WTC11 (cell line): Measurements from ENCODE around the gene LZIC. TPM values are rescaled to one million over a fixed set of nuclear protein-coding genes. Genes with fewer than 3 reads are reported as not detected.

ENCODE experiments used
- ATAC-seq: fragments of 200-7000 bp; cut with Tn5 transposase; 2 replicates; pipeline ENCODE4 v1.10.0; 2021; ENCODE audit warnings: mild to moderate bottlenecking, moderate library complexity
- CTCF ChIA-PET: fragments of 300-600 bp; sonication (Branson Sonifier 250); formaldehyde crosslinking; loops from one replicate; lab custom pipeline; 2021; ENCODE audit warnings: antibody characterized with exemption; lab: Charles Lee
- POLR2A ChIA-PET: fragments of 350-600 bp; sonication (Branson Sonifier 250); formaldehyde crosslinking; loops from one replicate; lab custom pipeline; 2021; ENCODE audit warnings: antibody characterized with exemption; lab: Charles Lee
- DNase-seq: peaks from one replicate; pipeline ENCODE4 v3.0.0; 2021; ENCODE audit warnings: low spot score
- H3K27ac Mint-ChIP-seq: 2 replicates; pipeline ENCODE4 v1.8.0; 2021; ENCODE audit warnings: mixed read lengths
- H3K27me3 Mint-ChIP-seq: 2 replicates; pipeline ENCODE4 v1.8.0; 2021; ENCODE audit warnings: low read depth, mild to moderate bottlenecking, moderate library complexity, mixed read lengths
- H3K36me3 Mint-ChIP-seq: 2 replicates; pipeline ENCODE4 v1.8.0; 2021; ENCODE audit warnings: mixed read lengths
- H3K4me1 Mint-ChIP-seq: 2 replicates; pipeline ENCODE4 v1.8.0; 2022; ENCODE audit warnings: mixed read lengths
- H3K4me3 Mint-ChIP-seq: 2 replicates; pipeline ENCODE4 v1.8.0; 2021; ENCODE audit warnings: mild to moderate bottlenecking, moderate library complexity, mixed read lengths
- H3K9me3 Mint-ChIP-seq: 2 replicates; pipeline ENCODE4 v1.8.0; 2021; ENCODE audit warnings: mixed read lengths
- ATF6 ChIP-seq: sonication (generic); formaldehyde crosslinking; IDR thresholded peaks from 2 replicates; pipeline ENCODE4 v1.8.1; 2023; ENCODE audit warnings: mild to moderate bottlenecking, missing genetic modification reagents
- E2F1 ChIP-seq: sonication (generic); formaldehyde crosslinking; IDR thresholded peaks from 2 replicates; pipeline ENCODE4 v1.8.0; 2022; ENCODE audit warnings: mild to moderate bottlenecking, missing genetic modification reagents
- FOXK1 ChIP-seq: sonication (generic); formaldehyde crosslinking; IDR thresholded peaks from 2 replicates; pipeline ENCODE4 v1.8.0; 2022; ENCODE audit warnings: mild to moderate bottlenecking, moderate library complexity, missing genetic modification reagents
- JUN ChIP-seq: sonication (generic); formaldehyde crosslinking; IDR thresholded peaks from 2 replicates; pipeline ENCODE4 v1.8.0; 2023; ENCODE audit warnings: mild to moderate bottlenecking, missing genetic modification reagents
- NR1H2 ChIP-seq: sonication (generic); formaldehyde crosslinking; IDR thresholded peaks from 2 replicates; pipeline ENCODE4 v1.9.0; 2021; ENCODE audit warnings: mild to moderate bottlenecking, moderate library complexity, missing genetic modification reagents
- NR3C1 ChIP-seq: sonication (generic); formaldehyde crosslinking; conservative IDR thresholded peaks from 2 replicates; pipeline ENCODE4 v1.8.1; 2023; ENCODE audit warnings: low read depth, mild to moderate bottlenecking, missing genetic modification reagents
- OVOL2 ChIP-seq: fragments of 250-450 bp; sonication (Bioruptor Pico); IDR thresholded peaks from 2 replicates; pipeline ENCODE4 v1.9.0; 2021; ENCODE audit warnings: mild to moderate bottlenecking, borderline replicate concordance
- SP1 ChIP-seq: sonication (generic); formaldehyde crosslinking; conservative IDR thresholded peaks from 2 replicates; pipeline ENCODE4 v1.8.1; 2022; ENCODE audit warnings: missing genetic modification reagents
- TP53 ChIP-seq: sonication (generic); formaldehyde crosslinking; IDR thresholded peaks from 2 replicates; pipeline ENCODE4 v1.8.1; 2023; ENCODE audit warnings: mild to moderate bottlenecking, missing genetic modification reagents
- ZBTB21 ChIP-seq: sonication (generic); formaldehyde crosslinking; IDR thresholded peaks from 2 replicates; pipeline ENCODE4 v1.8.1; 2023; ENCODE audit warnings: mild to moderate bottlenecking, missing genetic modification reagents, borderline replicate concordance
- ZNF121 ChIP-seq: sonication (generic); formaldehyde crosslinking; IDR thresholded peaks from 2 replicates; pipeline ENCODE4 v1.8.0; 2023; ENCODE audit warnings: missing genetic modification reagents
- ZNF317 ChIP-seq: sonication (generic); formaldehyde crosslinking; IDR thresholded peaks from 2 replicates; pipeline ENCODE4 v1.8.1; 2023; ENCODE audit warnings: low read depth, mild to moderate bottlenecking, moderate library complexity, missing genetic modification reagents, borderline replicate concordance
- ZNF532 ChIP-seq: fragments of 250-450 bp; sonication (Bioruptor Pico); IDR thresholded peaks from 2 replicates; pipeline ENCODE4 v1.9.0; 2021; ENCODE audit warnings: mild to moderate bottlenecking, borderline replicate concordance
- total RNA-seq: library from RNA; stranded (reverse); gene quantifications from 3 replicates; pipeline ENCODE4 v1.2.3, GENCODE V29; 2021
- TF ChIP-seq, protein P1 (sequence below): sonication (generic); formaldehyde crosslinking; IDR thresholded peaks from 2 replicates; pipeline ENCODE4 v1.8.1; 2023; ENCODE audit warnings: mild to moderate bottlenecking, missing genetic modification reagents, moderate library complexity

Gene LZIC
- total RNA-seq, 1 experiment from 2014 or later, result 16.9 TPM

- Mint-ChIP-seq H3K4me3 (no peak overlapping the region), H3K4me1 (peaks cover 22% of the 10 kb centered on the region), H3K27ac (peak overlapping the region; percentile 45; the same call in 1 of the 2 replicates), H3K36me3 (no peaks in the 10 kb centered on the region), H3K9me3 (no peaks in the 10 kb centered on the region), H3K27me3 (no peaks in the 10 kb centered on the region)
- CTCF ChIA-PET, result interaction anchor here (1.1 to 1.3 kb wide), 3 partner anchors 15 to 193 kb away, joined by 3 to 5 read pairs (median 4); no protein-coding TSS in a partner anchor
- DNase-seq (no peak), ATAC-seq (no peak)
- POLR2A ChIA-PET, result interaction anchor here (0.6 kb wide), 1 partner anchor 40 kb away, joined by 5 read pairs; no protein-coding TSS in a partner anchor
- TF ChIP-seq ZBTB21 (CRISPR knock-in tag) (no peak), ZNF317 (CRISPR knock-in tag) (no peak), NR3C1 (CRISPR knock-in tag) (no peak), SP1 (CRISPR knock-in tag) (no peak)
These were observed 28.6 kb downstream of the LZIC start for GRCh38 chr1:9914610-9914937.

- ATAC-seq (no peak), DNase-seq (no peak)
- CTCF ChIA-PET, result no interaction called here
- H3K36me3 Mint-ChIP-seq, result no peaks in the 10 kb centered on the region
- peaks cover 37% of the 10 kb centered on the region for H3K4me1 Mint-ChIP-seq
- no peaks in the 10 kb centered on the region for H3K27me3 Mint-ChIP-seq
- no peaks in the 10 kb centered on the region for H3K9me3 Mint-ChIP-seq
- H3K27ac Mint-ChIP-seq, result peak overlapping the region; percentile 41
- no peak for TF ChIP-seq ZNF121 (CRISPR knock-in tag)
- no peak for TF ChIP-seq ZNF532 (CRISPR knock-in tag)
- TF ChIP-seq ATF6 (CRISPR knock-in tag), result no peak
- TF ChIP-seq TP53, result no peak
- TF ChIP-seq FOXK1 (CRISPR knock-in tag), result no peak
- no peak for TF ChIP-seq JUN
- TF ChIP-seq OVOL2, result no peak
- TF ChIP-seq, protein P1, sequence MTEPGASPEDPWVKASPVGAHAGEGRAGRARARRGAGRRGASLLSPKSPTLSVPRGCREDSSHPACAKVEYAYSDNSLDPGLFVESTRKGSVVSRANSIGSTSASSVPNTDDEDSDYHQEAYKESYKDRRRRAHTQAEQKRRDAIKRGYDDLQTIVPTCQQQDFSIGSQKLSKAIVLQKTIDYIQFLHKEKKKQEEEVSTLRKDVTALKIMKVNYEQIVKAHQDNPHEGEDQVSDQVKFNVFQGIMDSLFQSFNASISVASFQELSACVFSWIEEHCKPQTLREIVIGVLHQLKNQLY, result no peak
- no peak for TF ChIP-seq E2F1
- no peak for TF ChIP-seq NR1H2
- peak overlapping the region; percentile 0 for H3K4me3 Mint-ChIP-seq
- POLR2A ChIA-PET, result no interaction called here
These were observed 30.8 kb downstream of the LZIC start for GRCh38 chr1:9912264-9912936.
